Activated T-cell treated with anti-CD3 and anti-CD28 coated beads, Interleukin-2, amount 50 U/mL, for 72 hours (primary cell): ENCODE data around the gene NLN. TPM values are rescaled to one million over a fixed set of nuclear protein-coding genes. Genes with fewer than 3 reads are reported as not detected.

ENCODE experiments used
- total RNA-seq, 2 donors: library from RNA; stranded (reverse); gene quantifications; one replicate each; pipeline ENCODE4 v1.2.3, GENCODE V29; 2022

Gene NLN
- total RNA-seq, 2 donors from 2014 or later: 7.3 to 17.0 TPM

Other genes with a start within 250 kb of the NLN start
- gene ADAMTS6, start 240.3 kb upstream of the NLN start, total RNA-seq: 1 to 10 TPM; 1.6 to 2.5 TPM
- 100 to 1,000 TPM in 1 of 2 donors, 10 to 100 TPM in 1; 70.5 to 104 TPM for gene CENPK, start 159.0 kb upstream of the NLN start, total RNA-seq
- 10 to 100 TPM; 58.1 to 62.4 TPM for gene PPWD1, start 158.9 kb upstream of the NLN start, total RNA-seq
- 1 to 10 TPM; 8.5 to 9.8 TPM for gene TRIM23, start 97.9 kb upstream of the NLN start, total RNA-seq
- gene SHLD3, start 97.2 kb upstream of the NLN start, total RNA-seq: 1 to 10 TPM; 2.7 to 3.9 TPM
- 10 to 100 TPM; 23.4 to 29.5 TPM for gene TRAPPC13, start 97.2 kb upstream of the NLN start, total RNA-seq
- 10 to 100 TPM; 28.9 to 34.6 TPM for gene SGTB, start 96 bp upstream of the NLN start, total RNA-seq
- 10 to 100 TPM; 63.6 to 64.4 TPM for gene ERBIN, start 204.4 kb downstream of the NLN start, total RNA-seq